HEK293T (cell line): ENCODE data around the gene ELP1.

Experiments
- CTCF ChIA-PET: fragments of 350-600 bp; formaldehyde crosslinking; extraction: SDS; loops from one replicate; lab custom pipeline; 2021; ENCODE audit warnings: antibody characterized with exemption, inconsistent platforms; lab: Yijun Ruan, JAX
- POLR2A ChIA-PET: fragments of 350-600 bp; formaldehyde crosslinking; extraction: SDS; loops from one replicate; lab custom pipeline; 2020; ENCODE audit warnings: antibody characterized with exemption, inconsistent platforms; lab: Yijun Ruan, JAX
- DNase-seq: peaks from one replicate; pipeline ENCODE4 v3.0.0; 2012; ENCODE audit warnings: mixed read lengths; ENCODE audit errors: extremely low spot score
- ARNT ChIP-seq: fragments of 450-650 bp; IDR thresholded peaks from 2 replicates; pipeline ENCODE4 v1.6.1; 2017; ENCODE audit warnings: mild to moderate bottlenecking
- BHLHE40 ChIP-seq: fragments of 450-650 bp; IDR thresholded peaks from 2 replicates; pipeline ENCODE4 v1.6.1; 2016; ENCODE audit warnings: mild to moderate bottlenecking, moderate library complexity, borderline replicate concordance
- CTBP1 ChIP-seq: fragments of 450-650 bp; IDR thresholded peaks from 2 replicates; pipeline ENCODE4 v1.6.1; 2016; ENCODE audit warnings: borderline replicate concordance
- ELF4 ChIP-seq: fragments of 450-650 bp; IDR thresholded peaks from 2 replicates; pipeline ENCODE4 v1.6.1; 2017; ENCODE audit warnings: antibody characterized with exemption
- FOXA1 ChIP-seq: fragments of 450-650 bp; IDR thresholded peaks from 2 replicates; pipeline ENCODE4 v1.6.1; 2016; ENCODE audit warnings: mild to moderate bottlenecking
- FOXK2 ChIP-seq: fragments of 450-650 bp; IDR thresholded peaks from 2 replicates; pipeline ENCODE4 v1.6.1; 2016; ENCODE audit warnings: mild to moderate bottlenecking
- FOXM1 ChIP-seq: fragments of 450-650 bp; IDR thresholded peaks from 2 replicates; pipeline ENCODE4 v1.6.1; 2017; ENCODE audit warnings: mild to moderate bottlenecking, borderline replicate concordance
- HDGF ChIP-seq: fragments of 450-650 bp; IDR thresholded peaks from 2 replicates; pipeline ENCODE4 v1.6.1; 2017; ENCODE audit warnings: antibody characterized with exemption, borderline replicate concordance
- L3MBTL2 ChIP-seq: fragments of 450-650 bp; conservative IDR thresholded peaks from 2 replicates; pipeline ENCODE4 v1.6.1; 2016; ENCODE audit warnings: mild to moderate bottlenecking
- LEF1 ChIP-seq: fragments of 450-650 bp; IDR thresholded peaks from 2 replicates; pipeline ENCODE4 v1.6.1; 2017; ENCODE audit warnings: mild to moderate bottlenecking, borderline replicate concordance
- NFRKB ChIP-seq: fragments of 450-650 bp; IDR thresholded peaks from 2 replicates; pipeline ENCODE4 v1.6.1; 2016; ENCODE audit warnings: mild to moderate bottlenecking, moderate library complexity
- PKNOX1 ChIP-seq: fragments of 450-650 bp; IDR thresholded peaks from 2 replicates; pipeline ENCODE4 v1.6.1; 2016
- SP1 ChIP-seq: fragments of 450-650 bp; IDR thresholded peaks from 2 replicates; pipeline ENCODE4 v1.6.1; 2017
- SUZ12 ChIP-seq: fragments of 450-650 bp; IDR thresholded peaks from 2 replicates; pipeline ENCODE4 v1.6.1; 2016; ENCODE audit warnings: mild to moderate bottlenecking
- TARDBP ChIP-seq: fragments of 450-650 bp; IDR thresholded peaks from 2 replicates; pipeline ENCODE4 v1.6.1; 2016
- ZNF384 ChIP-seq: fragments of 450-650 bp; IDR thresholded peaks from 2 replicates; pipeline ENCODE4 v1.6.1; 2016

ELP1 gene

GRCh38 chr9:108885643-108886348 is 48.1 kb downstream of the ELP1 start:
- POLR2A ChIA-PET = no interaction called here
- peak; percentile 45 for DNase-seq
- no peak for TF ChIP-seq PKNOX1
- TF ChIP-seq ARNT = no peak
- no peak for TF ChIP-seq TARDBP
- TF ChIP-seq LEF1 = no peak
- no peak for TF ChIP-seq SUZ12
- no peak for TF ChIP-seq ELF4
- no peak for TF ChIP-seq FOXM1
- no peak for TF ChIP-seq CTBP1
- no peak for TF ChIP-seq HDGF
- TF ChIP-seq FOXA1 = no peak
- TF ChIP-seq NFRKB = no peak
- TF ChIP-seq FOXK2 = no peak
- TF ChIP-seq ZNF384 = no peak
- TF ChIP-seq BHLHE40 = no peak
- TF ChIP-seq L3MBTL2 = no peak
- TF ChIP-seq SP1 = no peak
- CTCF ChIA-PET = no interaction called here

- no peak for DNase-seq
- ChIA-PET POLR2A (no interaction called here), CTCF (no interaction called here)
- TF ChIP-seq BHLHE40 (no peak), NFRKB (no peak), FOXM1 (no peak), TARDBP (no peak), LEF1 (no peak), ELF4 (no peak), HDGF (no peak), ZNF384 (no peak)
Measured at GRCh38 chr9:108884701-108885100, 49.2 kb downstream of the ELP1 start.

- POLR2A ChIA-PET = no interaction called here
- no peak for DNase-seq
- TF ChIP-seq PKNOX1 = no peak
- TF ChIP-seq FOXA1 = no peak
- TF ChIP-seq ELF4 = no peak
- no peak for TF ChIP-seq ZNF384
- CTCF ChIA-PET = no interaction called here
Measured at GRCh38 chr9:108883085-108883484, 50.8 kb downstream of the ELP1 start.

GRCh38 chr9:108882052-108882888 is 51.7 kb downstream of the ELP1 start:
- no peak for DNase-seq
- POLR2A ChIA-PET = no interaction called here
- no peak for TF ChIP-seq ZNF384
- no peak for TF ChIP-seq ELF4
- TF ChIP-seq HDGF = no peak
- TF ChIP-seq FOXM1 = no peak
- TF ChIP-seq LEF1 = no peak
- TF ChIP-seq SP1 = no peak
- no peak for TF ChIP-seq CTBP1
- no peak for TF ChIP-seq TARDBP
- no peak for TF ChIP-seq L3MBTL2
- TF ChIP-seq FOXK2 = no peak
- no peak for TF ChIP-seq PKNOX1
- CTCF ChIA-PET = no interaction called here

- ChIA-PET CTCF (no interaction called here), POLR2A (no interaction called here)
- TF ChIP-seq HDGF = no peak
- TF ChIP-seq L3MBTL2 = no peak
- no peak for TF ChIP-seq ELF4
- no peak for TF ChIP-seq SP1
- TF ChIP-seq ZNF384 = no peak
- TF ChIP-seq SUZ12 = no peak
- TF ChIP-seq TARDBP = no peak
- no peak for TF ChIP-seq PKNOX1
- no peak for TF ChIP-seq LEF1
- no peak for TF ChIP-seq FOXK2
- no peak for TF ChIP-seq BHLHE40
- TF ChIP-seq CTBP1 = no peak
- no peak for TF ChIP-seq ARNT
- no peak for TF ChIP-seq FOXA1
- TF ChIP-seq NFRKB = no peak
- TF ChIP-seq FOXM1 = no peak
- DNase-seq = no peak
Measured at GRCh38 chr9:108880738-108881316, 53.1 kb downstream of the ELP1 start.
